Breast epithelium (tissue), 4 donors: ENCODE data around the gene GOLGA6L24. TPM values are rescaled to one million over a fixed set of nuclear protein-coding genes. Genes with fewer than 3 reads are reported as not detected.
"Not testable (repeated sequence)": the region's sequence is repeated elsewhere in the genome, so short reads cannot be mapped to it uniquely, and the experiment has no call there.

Experiments
- DNase-seq, 2 donors: peaks; one replicate each; pipeline ENCODE4 v3.0.0-alpha.2; 2019; ENCODE audit warnings: low spot score in 2 of 2
- H3K27ac ChIP-seq, 2 donors: fragments of 200-600 bp; sonication (generic) in 1 of 2; one replicate each; pipeline ENCODE4 v1.5.1; 2016 to 2019; ENCODE audit warnings: mild to moderate bottlenecking in 1 of 2
- H3K27me3 ChIP-seq, 2 donors: fragments of 200-600 bp; sonication (generic) in 1 of 2; one replicate each; pipeline versions ENCODE4 v1.5.1 to v1.6.0; 2017 to 2019; ENCODE audit warnings: control low read depth in 1 of 2, mild to moderate bottlenecking in 1 of 2
- H3K36me3 ChIP-seq: fragments of 200-600 bp; one replicate; pipeline ENCODE4 v1.5.1; 2019
- H3K4me1 ChIP-seq, 2 donors: fragments of 200-600 bp; sonication (generic); one replicate each; pipeline ENCODE4 v1.5.1; 2016 to 2019; ENCODE audit warnings: control low read depth in 1 of 2
- H3K4me3 ChIP-seq, 3 donors: fragments of 200-600 bp; sonication (generic); 1 replicate in 2 of 3; 2 replicates in 1 of 3; pipeline ENCODE4 v1.5.1; 2016 to 2019; ENCODE audit warnings: mild to moderate bottlenecking in 3 of 3, moderate library complexity in 2 of 3
- H3K9me3 ChIP-seq, 2 donors: fragments of 200-600 bp; sonication (generic) in 1 of 2; one replicate each; pipeline ENCODE4 v1.5.1; 2016 to 2019; ENCODE audit warnings: control low read depth in 1 of 2
- intact Hi-C: fragments of 100-400 bp; cut with DNase I; formaldehyde crosslinking; loops from one replicate; pipeline ENCODE4 v1.15.1; 2023; ENCODE audit warnings: low total_unique reads
- total RNA-seq, 3 donors: library from RNA; depleted of rRNA; stranded (reverse); fragments of >200 nt; gene quantifications; one replicate each; pipeline ENCODE4 v1.1.0, GENCODE V29; 2016

Gene GOLGA6L24
- not detected for total RNA-seq

- DNase-seq, H3K4me1 ChIP-seq, H3K36me3 ChIP-seq, H3K4me3 ChIP-seq, H3K27me3 ChIP-seq, intact Hi-C loops, H3K9me3 ChIP-seq, H3K27ac ChIP-seq: not testable (repeated sequence)
Observed at GRCh38 chr15:28357984-28358383, at the start of gene GOLGA6L24. Gene GOLGA6L24, minus strand, starts transcription at chr15:28358084. Its CDS starts 61 bp downstream, at chr15:28358023.

DNA sequence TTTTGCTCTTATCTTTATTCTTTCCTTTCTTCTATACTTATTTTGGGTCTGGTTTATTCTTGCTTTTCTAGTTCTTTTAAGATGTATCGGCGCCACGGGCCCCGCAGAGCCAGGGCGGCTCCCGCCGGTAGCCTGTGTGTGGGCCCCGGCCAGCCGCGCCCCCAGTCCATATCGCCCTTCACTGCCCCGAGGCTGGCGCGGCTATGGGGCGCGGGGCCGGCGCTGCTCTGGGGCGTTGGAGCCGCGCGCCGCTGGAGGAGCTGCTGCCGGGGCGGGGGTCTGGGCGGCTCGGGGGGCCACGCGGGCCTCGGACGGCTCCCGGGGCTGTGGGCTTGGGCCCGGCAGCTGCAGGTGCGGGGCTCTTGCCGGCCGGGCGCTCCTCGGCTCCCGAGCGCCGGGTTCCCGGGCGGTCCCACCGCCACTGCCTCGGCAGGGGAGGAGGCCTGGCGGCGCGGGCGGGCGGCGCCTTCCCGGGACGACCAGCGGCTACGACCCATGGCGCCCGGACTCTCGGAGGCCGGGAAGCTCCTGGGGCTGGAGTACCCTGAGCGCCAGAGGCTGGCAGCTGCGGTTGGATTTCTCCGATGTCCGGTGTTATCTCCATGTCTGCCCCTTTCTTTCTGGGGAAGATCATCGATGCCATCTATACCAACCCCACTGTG, 45.0 kb upstream of the GOLGA6L24 start:
- DNase-seq, H3K4me1 ChIP-seq, H3K36me3 ChIP-seq, H3K4me3 ChIP-seq, H3K27ac ChIP-seq, intact Hi-C loops, H3K27me3 ChIP-seq, H3K9me3 ChIP-seq: not testable (repeated sequence)

- H3K4me3 ChIP-seq, intact Hi-C loops, H3K4me1 ChIP-seq, H3K27me3 ChIP-seq, H3K27ac ChIP-seq, H3K36me3 ChIP-seq, H3K9me3 ChIP-seq, DNase-seq: not testable (repeated sequence)
Observed at GRCh38 chr15:28396022-28396421, 38.1 kb upstream of the GOLGA6L24 start.

DNA sequence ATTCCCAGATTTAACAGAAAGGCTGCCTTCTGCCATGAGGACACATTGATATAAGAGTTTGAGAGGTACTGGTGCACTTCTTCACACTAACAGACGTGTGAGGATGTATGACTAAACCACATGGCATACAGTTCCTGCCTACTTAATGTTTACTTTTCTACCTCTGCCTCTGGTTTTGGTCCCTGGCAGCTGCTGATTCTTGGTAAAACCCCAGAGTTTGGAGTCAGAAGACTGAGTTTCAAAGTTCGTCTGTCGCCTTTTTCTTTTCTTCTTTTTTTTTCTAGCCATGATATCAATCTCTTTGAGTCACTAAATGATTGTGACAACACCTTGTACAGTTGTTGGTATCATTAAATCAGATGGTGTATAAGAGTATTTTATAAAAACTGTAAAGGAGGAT, 22.2 kb upstream of the GOLGA6L24 start:
- DNase-seq, intact Hi-C loops: not testable (repeated sequence)

DNA sequence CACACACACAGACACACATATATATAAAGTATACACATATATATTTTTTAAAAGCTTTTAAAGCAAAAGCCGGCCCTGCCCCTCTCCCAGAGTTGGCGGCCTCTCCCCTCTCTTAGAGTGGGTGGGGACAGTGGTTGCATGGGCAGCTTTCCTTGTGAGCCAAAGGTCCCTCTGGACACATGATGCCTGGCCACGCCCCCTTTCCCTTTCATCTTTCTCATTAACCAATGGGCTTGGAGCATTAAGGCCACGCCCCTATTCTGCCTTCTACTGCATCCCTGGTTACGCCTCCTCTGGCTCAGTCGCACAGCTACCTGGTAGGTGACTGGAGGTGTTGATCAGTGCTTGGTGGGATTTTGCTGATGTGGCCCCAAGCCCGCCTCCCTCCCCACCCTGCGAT, 20.5 kb upstream of the GOLGA6L24 start, which contains the start of gene GOLGA8F:
Gene GOLGA8F, plus strand, starts transcription at position 301 of the 400 bp plus-strand sequence. Its CDS starts 98 bp downstream, at position 399.
- intact Hi-C loops: not testable (repeated sequence)

More for the DNA sequence above, 22.2 kb upstream of the GOLGA6L24 start:
- not testable (repeated sequence) for H3K36me3 ChIP-seq, H3K27ac ChIP-seq, H3K9me3 ChIP-seq, H3K4me1 ChIP-seq, H3K27me3 ChIP-seq, H3K4me3 ChIP-seq

GRCh38 chr15:28365502-28365901, 7.6 kb upstream of the GOLGA6L24 start:
- H3K36me3 ChIP-seq, H3K27me3 ChIP-seq, intact Hi-C loops, H3K4me1 ChIP-seq, H3K27ac ChIP-seq, H3K9me3 ChIP-seq, H3K4me3 ChIP-seq: not testable (repeated sequence)
- peak in 1 of 2 donors; percentile 24 for DNase-seq

More for the DNA sequence above, 20.5 kb upstream of the GOLGA6L24 start, which contains the start of gene GOLGA8F:
- DNase-seq, H3K4me1 ChIP-seq, H3K27me3 ChIP-seq, H3K4me3 ChIP-seq, H3K9me3 ChIP-seq, H3K27ac ChIP-seq, H3K36me3 ChIP-seq: not testable (repeated sequence)

GRCh38 chr15:28322129-28322588, 35.7 kb downstream of the GOLGA6L24 start, which contains the start of gene HERC2:
Gene HERC2, minus strand, starts transcription at chr15:28322179. Its CDS starts 746 bp downstream, at chr15:28321433.
- intact Hi-C loops: not testable (repeated sequence)

DNA sequence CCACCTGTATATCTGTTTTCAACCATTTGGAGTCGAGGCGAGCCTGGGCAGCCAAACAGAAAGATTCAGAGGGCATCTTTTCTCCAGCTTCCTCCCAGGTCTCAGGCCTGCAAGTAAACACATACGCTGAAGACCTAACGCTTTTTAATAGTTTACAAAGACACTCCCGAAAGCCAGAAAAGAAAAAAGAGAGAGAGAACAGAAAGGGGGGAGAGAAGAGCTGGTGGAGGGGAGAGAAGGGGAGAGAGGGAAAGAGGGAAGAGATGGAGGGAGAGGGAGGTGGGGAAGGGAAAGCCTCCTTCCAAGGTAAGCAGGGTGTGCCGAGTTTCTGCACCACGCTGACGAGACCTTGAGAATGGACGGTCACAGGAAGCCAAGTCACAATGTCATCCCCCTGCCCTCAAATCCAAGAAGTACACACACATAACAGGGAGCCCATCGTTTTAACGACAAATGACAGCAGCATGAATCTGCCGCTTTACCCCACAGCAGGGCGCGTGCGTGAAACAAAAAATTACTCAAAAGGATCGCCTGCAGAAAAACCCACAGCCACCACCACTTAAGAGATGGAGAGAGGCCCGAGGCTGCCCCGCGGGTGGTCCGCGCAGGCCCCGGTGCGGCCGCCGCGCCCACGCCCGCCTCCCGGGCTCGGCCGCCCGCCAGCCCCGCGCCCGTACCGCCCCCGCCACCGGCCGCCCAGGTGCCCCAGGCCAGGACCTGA, 36.4 kb downstream of the GOLGA6L24 start:
- DNase-seq, intact Hi-C loops, H3K36me3 ChIP-seq, H3K27me3 ChIP-seq, H3K9me3 ChIP-seq, H3K27ac ChIP-seq, H3K4me1 ChIP-seq: not testable (repeated sequence)
- H3K4me3 ChIP-seq: peak overlapping the region; percentile 29 to 64 (median 48)

More at GRCh38 chr15:28322129-28322588, 35.7 kb downstream of the GOLGA6L24 start, which contains the start of gene HERC2:
- H3K27ac ChIP-seq, DNase-seq, H3K9me3 ChIP-seq, H3K27me3 ChIP-seq, H3K4me1 ChIP-seq, H3K36me3 ChIP-seq: not testable (repeated sequence)
- H3K4me3 ChIP-seq: peak within 1 kb of the TSS; percentile 29 to 64 (median 48)

GRCh38 chr15:28319725-28320124, 38.2 kb downstream of the GOLGA6L24 start:
- H3K4me3 ChIP-seq, H3K27ac ChIP-seq, H3K27me3 ChIP-seq, DNase-seq, H3K4me1 ChIP-seq, intact Hi-C loops, H3K9me3 ChIP-seq, H3K36me3 ChIP-seq: not testable (repeated sequence)

GRCh38 chr15:28318828-28319227, 39.1 kb downstream of the GOLGA6L24 start:
- intact Hi-C loops, H3K4me1 ChIP-seq, H3K4me3 ChIP-seq, H3K36me3 ChIP-seq, H3K27me3 ChIP-seq, H3K27ac ChIP-seq, DNase-seq, H3K9me3 ChIP-seq: not testable (repeated sequence)

DNA sequence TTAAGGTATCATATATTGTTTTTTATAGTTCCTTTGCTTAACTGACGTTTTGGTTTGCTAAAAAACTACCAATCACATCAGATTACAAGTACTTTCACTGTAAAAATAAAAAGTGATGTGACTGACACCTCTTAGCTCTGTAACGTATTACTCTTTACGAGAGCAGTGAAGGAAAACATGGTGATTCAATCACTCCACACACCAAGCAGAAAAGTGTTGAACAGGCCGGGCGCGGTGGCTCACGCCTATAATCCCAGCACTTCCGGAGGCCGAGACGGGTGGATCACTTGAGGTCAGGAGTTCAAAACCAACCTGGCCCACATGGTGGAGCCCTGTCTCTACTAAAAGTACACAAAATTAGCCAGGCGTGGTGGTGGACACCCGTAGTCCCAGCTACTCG, 39.8 kb downstream of the GOLGA6L24 start:
- H3K36me3 ChIP-seq, H3K27ac ChIP-seq, H3K4me1 ChIP-seq, DNase-seq, H3K4me3 ChIP-seq, intact Hi-C loops, H3K27me3 ChIP-seq, H3K9me3 ChIP-seq: not testable (repeated sequence)

- DNase-seq, H3K27me3 ChIP-seq, H3K36me3 ChIP-seq, intact Hi-C loops, H3K4me1 ChIP-seq, H3K4me3 ChIP-seq, H3K27ac ChIP-seq, H3K9me3 ChIP-seq: not testable (repeated sequence)
Observed at GRCh38 chr15:28316958-28317357, 40.9 kb downstream of the GOLGA6L24 start.

DNA sequence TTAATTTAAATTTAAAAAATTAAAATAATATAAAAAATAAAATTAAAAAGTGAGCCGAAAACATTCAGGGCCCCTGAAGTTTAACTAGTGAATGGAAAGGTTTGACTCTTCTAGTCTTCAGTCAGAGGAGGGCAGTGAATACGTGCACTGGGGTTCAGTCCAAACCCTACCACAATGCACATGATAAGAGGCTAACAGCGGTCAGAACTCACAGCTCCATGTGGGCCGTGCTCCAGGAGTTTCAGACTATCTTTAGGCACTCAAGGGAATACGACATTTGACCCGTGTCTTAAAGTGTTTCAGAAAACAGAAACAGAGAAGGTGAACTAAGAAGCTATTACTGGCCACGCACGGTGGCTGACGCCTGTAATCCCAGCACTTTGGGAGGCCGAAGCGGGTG, 47.4 kb downstream of the GOLGA6L24 start:
- H3K9me3 ChIP-seq, H3K4me1 ChIP-seq, DNase-seq, intact Hi-C loops, H3K27me3 ChIP-seq, H3K27ac ChIP-seq, H3K4me3 ChIP-seq, H3K36me3 ChIP-seq: not testable (repeated sequence)
